GM13976 (cell line): ENCODE results near the gene TIAM1.

Source experiments
- DNase-seq: peaks from one replicate; pipeline ENCODE4 v3.0.0; 2012; ENCODE audit warnings: low spot score
- in situ Hi-C: fragments of 300-500 bp; cut with MboI; formaldehyde crosslinking; loops from one replicate; pipeline ENCODE4 v1.12.0; 2022; ENCODE audit warnings: low sequenced_read_pairs, mixed read lengths, inconsistent platforms; ENCODE audit not compliant: unreplicated experiment
- TF ChIP-seq, protein P1 (sequence below): IDR thresholded peaks from 2 replicates; pipeline ENCODE4 v1.5.1; 2012; ENCODE audit warnings: borderline replicate concordance, mild to moderate bottlenecking; ENCODE audit not compliant: insufficient read depth; ENCODE audit errors: extremely low read depth, missing control alignments, control extremely low read depth

The TIAM1 gene

DNA sequence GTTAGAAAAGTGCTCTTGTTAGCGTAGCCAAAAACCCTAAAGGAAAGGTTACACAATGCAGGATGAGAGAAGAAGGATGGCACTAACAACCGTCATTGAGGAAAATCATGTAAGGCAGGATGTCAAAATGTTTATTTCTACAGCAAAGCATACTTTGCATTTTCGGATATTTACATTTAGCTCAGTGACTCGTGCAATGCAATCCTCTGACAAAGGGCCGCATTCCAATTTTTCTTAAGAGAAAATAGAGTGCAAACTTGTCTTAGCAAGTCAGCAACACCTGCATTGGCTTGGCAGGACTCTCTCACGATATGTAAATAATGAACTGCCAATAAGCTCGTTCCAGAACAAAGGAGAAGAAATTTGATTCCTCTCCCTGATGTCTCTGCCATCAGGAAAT lies 33.3 kb downstream of the TIAM1 start:
- TF ChIP-seq, protein P1, sequence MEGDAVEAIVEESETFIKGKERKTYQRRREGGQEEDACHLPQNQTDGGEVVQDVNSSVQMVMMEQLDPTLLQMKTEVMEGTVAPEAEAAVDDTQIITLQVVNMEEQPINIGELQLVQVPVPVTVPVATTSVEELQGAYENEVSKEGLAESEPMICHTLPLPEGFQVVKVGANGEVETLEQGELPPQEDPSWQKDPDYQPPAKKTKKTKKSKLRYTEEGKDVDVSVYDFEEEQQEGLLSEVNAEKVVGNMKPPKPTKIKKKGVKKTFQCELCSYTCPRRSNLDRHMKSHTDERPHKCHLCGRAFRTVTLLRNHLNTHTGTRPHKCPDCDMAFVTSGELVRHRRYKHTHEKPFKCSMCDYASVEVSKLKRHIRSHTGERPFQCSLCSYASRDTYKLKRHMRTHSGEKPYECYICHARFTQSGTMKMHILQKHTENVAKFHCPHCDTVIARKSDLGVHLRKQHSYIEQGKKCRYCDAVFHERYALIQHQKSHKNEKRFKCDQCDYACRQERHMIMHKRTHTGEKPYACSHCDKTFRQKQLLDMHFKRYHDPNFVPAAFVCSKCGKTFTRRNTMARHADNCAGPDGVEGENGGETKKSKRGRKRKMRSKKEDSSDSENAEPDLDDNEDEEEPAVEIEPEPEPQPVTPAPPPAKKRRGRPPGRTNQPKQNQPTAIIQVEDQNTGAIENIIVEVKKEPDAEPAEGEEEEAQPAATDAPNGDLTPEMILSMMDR, result no peak
- DNase-seq, result no peak
- in situ Hi-C loops, result no loop called here

DNA sequence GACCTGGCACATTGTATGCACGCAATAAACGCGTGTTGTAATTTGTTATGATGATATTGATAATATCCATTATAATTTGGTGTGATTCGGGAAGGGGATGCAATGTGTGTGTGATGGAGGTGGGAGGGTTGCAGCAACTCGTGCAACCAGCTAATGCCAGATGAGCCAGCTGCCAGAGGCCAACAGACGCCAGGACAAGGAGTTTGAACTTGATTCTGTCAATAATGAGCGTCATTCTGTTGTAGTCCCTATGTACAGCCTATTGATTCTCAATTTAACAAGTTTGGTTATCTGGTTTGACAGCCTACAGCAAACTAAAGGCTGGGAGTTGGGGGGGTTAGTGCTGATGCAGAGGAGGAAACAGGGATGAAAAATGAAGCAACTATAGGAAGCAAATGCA lies 35.5 kb downstream of the TIAM1 start:
- in situ Hi-C loops, result no loop called here
- TF ChIP-seq, protein P1, result no peak
- no peak for DNase-seq

DNA sequence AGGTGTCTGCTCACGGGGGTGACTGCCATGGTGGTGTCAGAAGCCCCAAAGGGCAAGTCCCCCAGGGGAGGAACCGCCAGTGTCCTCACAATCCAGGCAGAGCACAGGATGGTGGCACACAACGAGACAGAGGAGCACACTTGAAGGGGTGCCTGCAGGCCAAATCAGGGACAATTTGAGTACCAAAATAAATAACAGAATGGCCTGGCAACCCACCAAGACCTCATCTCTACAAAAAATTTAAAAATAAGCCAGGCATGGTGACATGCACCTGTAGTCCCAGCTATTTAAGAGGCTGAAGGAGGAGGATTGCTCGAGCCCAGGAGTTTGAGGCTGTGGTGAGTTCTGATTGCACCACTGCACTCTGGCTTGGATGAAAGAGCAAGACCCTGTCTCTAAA lies 38.2 kb downstream of the TIAM1 start:
- TF ChIP-seq, protein P1, result no peak
- in situ Hi-C loops, result no loop called here
- no peak for DNase-seq

DNA sequence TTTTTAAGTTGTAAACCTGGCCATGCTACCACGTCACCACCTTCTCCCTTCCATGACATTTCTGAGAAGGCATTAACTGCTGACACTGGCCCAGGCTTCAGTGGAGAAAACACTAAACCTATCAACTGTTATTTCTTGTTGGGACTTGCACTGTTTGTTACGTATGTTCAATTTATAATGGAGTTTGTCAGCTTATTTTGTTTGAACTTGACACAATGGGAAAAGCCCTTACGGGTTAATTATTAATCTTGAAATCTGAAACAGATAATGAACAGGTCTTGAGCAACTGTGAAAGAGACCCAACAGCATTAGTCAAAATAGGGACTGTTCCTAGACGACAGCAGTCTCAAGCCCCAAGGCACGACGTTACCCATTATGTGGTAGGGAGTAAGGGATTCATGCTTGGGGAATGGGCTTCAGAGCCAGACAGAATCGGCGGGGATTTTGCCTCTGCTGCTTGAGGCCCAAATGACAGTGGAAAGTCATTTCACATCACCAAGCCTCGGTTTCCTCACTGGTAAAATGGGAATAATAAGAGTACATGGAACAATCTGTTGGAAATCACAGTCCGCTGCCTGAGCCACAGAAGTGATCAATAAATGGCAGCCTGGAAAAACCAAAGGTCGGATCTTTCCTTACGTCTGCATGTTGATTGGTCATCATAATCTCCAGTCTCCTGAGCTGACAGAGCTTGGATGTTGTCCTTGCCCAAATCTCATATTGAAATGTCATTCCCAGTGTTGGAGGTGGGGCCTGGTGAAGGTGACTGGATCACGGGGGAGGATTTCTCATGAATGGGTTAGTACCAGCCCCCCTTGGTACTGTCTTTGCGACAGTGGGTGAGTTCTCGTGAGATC lies 44.5 kb downstream of the TIAM1 start:
- TF ChIP-seq, protein P1, result no peak
- no peak for DNase-seq
- in situ Hi-C loops, result no loop called here

DNA sequence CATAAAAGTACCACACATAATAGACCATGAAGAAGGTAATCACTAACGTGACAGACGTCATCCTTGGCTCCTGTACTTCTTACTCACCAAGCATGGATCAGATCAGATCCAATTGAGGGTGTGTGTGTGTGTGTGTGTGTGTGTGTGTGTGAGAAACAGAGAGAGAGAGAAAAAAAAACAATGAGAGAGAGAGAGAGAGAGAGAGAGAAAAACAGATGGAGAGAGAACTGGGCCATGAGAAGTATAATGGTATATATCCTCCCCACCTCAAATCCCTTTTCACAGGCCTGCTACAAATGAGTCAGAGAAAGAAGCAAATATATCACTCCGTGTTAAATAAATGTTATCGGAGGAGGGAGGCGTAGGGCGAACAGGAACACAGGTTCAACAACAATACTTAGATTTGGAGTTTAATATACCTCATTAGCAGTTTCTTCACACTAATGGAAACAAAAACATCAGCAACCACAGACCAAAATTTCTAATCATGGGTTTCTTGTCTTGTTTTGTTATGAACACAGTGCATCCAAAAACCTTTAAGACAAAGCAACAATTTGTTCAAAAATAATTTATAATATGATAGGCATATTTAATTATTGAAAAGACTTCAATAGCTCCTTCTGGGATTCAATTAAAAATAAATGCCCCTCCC lies 45.3 kb downstream of the TIAM1 start:
- DNase-seq, result no peak
- TF ChIP-seq, protein P1, result no peak
- in situ Hi-C loops, result no loop called here

DNA sequence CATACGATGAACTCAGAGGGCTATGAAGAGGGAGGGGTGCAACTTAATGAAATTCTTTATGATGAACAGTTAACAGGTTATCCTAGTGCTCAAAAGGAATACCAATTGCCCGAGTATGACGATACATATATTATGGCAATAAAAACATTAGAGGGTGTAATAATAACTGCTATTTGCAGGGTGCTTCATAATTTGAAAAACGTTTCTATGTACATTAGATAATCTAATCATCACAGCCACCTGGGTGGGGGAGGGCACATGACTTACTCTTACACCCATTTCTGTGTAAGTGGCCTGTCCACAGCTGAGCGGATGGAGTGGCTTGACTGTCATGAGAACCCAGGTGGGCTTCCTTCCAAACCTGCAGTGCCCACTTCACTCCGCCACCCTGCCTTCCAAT lies 46.3 kb downstream of the TIAM1 start:
- in situ Hi-C loops, result no loop called here
- no peak for DNase-seq
- TF ChIP-seq, protein P1, result no peak

DNA sequence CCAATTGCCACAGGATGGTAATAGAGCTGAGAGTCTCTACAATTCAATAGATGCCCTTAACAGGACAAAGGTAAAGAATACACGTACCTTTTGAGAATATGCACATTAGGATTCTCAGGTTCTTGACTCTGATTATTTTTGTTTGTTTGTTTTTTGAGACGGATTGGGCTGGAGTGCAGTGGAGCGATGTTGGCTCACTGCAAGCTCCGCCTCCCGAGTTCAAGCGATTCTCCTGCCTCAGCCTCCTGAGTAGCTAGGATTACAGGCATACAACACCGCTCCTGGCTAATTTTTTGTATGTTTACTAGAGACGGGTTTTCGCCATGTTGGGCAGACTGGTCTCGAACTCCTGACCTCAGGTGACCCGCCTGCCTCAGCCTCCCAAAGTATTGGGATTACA lies 48.4 kb downstream of the TIAM1 start:
- no peak for DNase-seq
- in situ Hi-C loops, result no loop called here
- TF ChIP-seq, protein P1, result no peak
